BJ (cell line): ENCODE measurements around the gene KLHL2. TPM values are rescaled to one million over a fixed set of nuclear protein-coding genes. Genes with fewer than 3 reads are reported as not detected.

Experiments
- CTCF ChIA-PET: fragments of 350-600 bp; formaldehyde crosslinking; extraction: SDS; loops from one replicate; lab custom pipeline; 2021; ENCODE audit warnings: antibody characterized with exemption, inconsistent platforms; lab: Yijun Ruan, JAX
- POLR2A ChIA-PET: fragments of 300-600 bp; sonication (Branson Sonifier 250); formaldehyde crosslinking; extraction: SDS; loops from one replicate; lab custom pipeline; 2021; ENCODE audit warnings: antibody characterized with exemption; lab: Charles Lee
- DNase-seq: peaks from one replicate; pipeline ENCODE4 v3.0.0-alpha.2; 2011; ENCODE audit warnings: low read depth
- H3K27me3 ChIP-seq: 2 replicates; pipeline ENCODE4 v1.6.0; 2011; ENCODE audit warnings: low read length; ENCODE audit not compliant: control insufficient read depth, insufficient read depth
- H3K36me3 ChIP-seq: 2 replicates; pipeline ENCODE4 v1.5.1; 2011; ENCODE audit warnings: low read length; ENCODE audit not compliant: control insufficient read depth, insufficient read depth
- H3K4me3 ChIP-seq: 2 replicates; pipeline ENCODE4 v1.5.1; 2011; ENCODE audit warnings: low read depth, mild to moderate bottlenecking, control low read depth, low read length
- CTCF ChIP-seq: IDR thresholded peaks from 2 replicates; pipeline ENCODE4 v1.5.1; 2011; ENCODE audit warnings: low read depth, mild to moderate bottlenecking, control low read depth, inconsistent platforms, low read length, moderate library complexity; ENCODE audit not compliant: insufficient read depth
- polyA plus RNA-seq: library from polyadenylated mRNA; depleted of rRNA; stranded (reverse); fragments of >200 nt; gene quantifications from 2 replicates; pipeline ENCODE4 v1.2.3, GENCODE V29; 2011

Gene KLHL2
- polyA plus RNA-seq, 1 experiment, result 6.8 TPM

- Histone ChIP-seq H3K36me3 (no peaks in the 10 kb centered on the region; the same call in 1 of the 2 replicates), H3K27me3 (no peaks in the 10 kb centered on the region), H3K4me3 (no peak overlapping the region)
- TF ChIP-seq CTCF, result no peak
- ChIA-PET CTCF (interaction anchor here (0.5 to 3.3 kb wide), 3 partner anchors 106 to 213 kb away, joined by 3 to 33 read pairs (median 3); no protein-coding TSS in a partner anchor), POLR2A (no interaction called here)
- no peak for DNase-seq
Measured at GRCh38 chr4:165343353-165344191, 136.2 kb downstream of the KLHL2 start.

GRCh38 chr4:165345666-165346417 lies 138.5 kb downstream of the KLHL2 start:
- H3K36me3 ChIP-seq, result no peaks in the 10 kb centered on the region
- ChIA-PET POLR2A (no interaction called here), CTCF (interaction anchor here (1.9 to 3.3 kb wide), 3 partner anchors 10 to 215 kb away, joined by 6 to 33 read pairs (median 7); no protein-coding TSS in a partner anchor)
- 0 out of 2 replicates have a peak, but pooled peaks have one; percentile 1 for TF ChIP-seq CTCF
- no peaks in the 10 kb centered on the region for H3K27me3 ChIP-seq
- H3K4me3 ChIP-seq, result no peak overlapping the region
- no peak for DNase-seq

GRCh38 chr4:165347647-165348569 lies 140.5 kb downstream of the KLHL2 start:
- no peak for TF ChIP-seq CTCF
- Histone ChIP-seq H3K36me3 (no peaks in the 10 kb centered on the region), H3K27me3 (no peaks in the 10 kb centered on the region), H3K4me3 (no peak overlapping the region)
- DNase-seq, result no peak
- ChIA-PET CTCF (interaction anchor here (1.9 kb wide), 1 partner anchor 217 kb away, joined by 6 read pairs; no protein-coding TSS in a partner anchor), POLR2A (interaction anchor here (0.6 kb wide), 1 partner anchor 267 kb away, joined by 10 read pairs; no protein-coding TSS in a partner anchor)

- DNase-seq, result no peak
- POLR2A ChIA-PET, result no interaction called here
- Histone ChIP-seq H3K4me3 (no peak overlapping the region), H3K27me3 (no peaks in the 10 kb centered on the region), H3K36me3 (no peaks in the 10 kb centered on the region)
- CTCF ChIA-PET, result interaction anchor here (0.9 kb wide), 1 partner anchor 220 kb away, joined by 3 read pairs; no protein-coding TSS in a partner anchor
- TF ChIP-seq CTCF, result no peak
Measured at GRCh38 chr4:165351359-165352130, 144.2 kb downstream of the KLHL2 start.
